HepG2 (cell line): ENCODE data around the gene DPEP1. TPM values are rescaled to one million over a fixed set of nuclear protein-coding genes. Genes with fewer than 3 reads are reported as not detected.

ENCODE experiments used
- ATAC-seq: fragments of 200-7000 bp; cut with Tn5 transposase; 3 replicates; pipeline ENCODE4 v1.9.1; 2020; ENCODE audit warnings: mild to moderate bottlenecking, moderate library complexity
- BruUV-seq: library from RNA; stranded (reverse); fragments of 400-500 nt; replicated peaks from 2 replicates; lab custom pipeline; 2021; lab: Mats Ljungman, UMichigan
- CTCF ChIA-PET: fragments of 300-600 bp; formaldehyde crosslinking; extraction: SDS; loops from one replicate; lab custom pipeline; 2021; ENCODE audit warnings: low total read pairs, inconsistent platforms, low intra/inter-chr PET ratio; lab: Yijun Ruan, JAX
- POLR2A ChIA-PET: fragments of 350-600 bp; sonication (Branson Sonifier 250); formaldehyde crosslinking; loops from one replicate; lab custom pipeline; 2020; ENCODE audit warnings: antibody characterized with exemption, inconsistent platforms; lab: Yijun Ruan, JAX
- DNase-seq: peaks from one replicate; pipeline ENCODE4 v3.0.0-alpha.2; 2015; ENCODE audit warnings: low spot score
- FAIRE-seq: peaks from 3 replicates; lab custom pipeline; 2011; peaks lifted over from hg19 to GRCh38; lab: Jason Lieb, UNC
- H2AFZ ChIP-seq: one replicate; pipeline ENCODE4 v1.6.1; 2011; ENCODE audit warnings: low read length, inconsistent platforms
- H3K27ac ChIP-seq: fragments of 300-600 bp; 3 replicates; pipeline ENCODE4 v1.8.0; 2011; ENCODE audit warnings: mixed run types, mild to moderate bottlenecking, mixed read lengths, low read length, inconsistent platforms; ENCODE audit not compliant: insufficient read depth; ENCODE audit errors: extremely low read length
- H3K27me3 ChIP-seq, 2 experiments: fragments of 200-600 bp in 1 of 2; 2 replicates in 1 of 2; 3 replicates in 1 of 2; pipeline versions ENCODE4 v1.6.0 to v1.8.0; 2011; ENCODE audit warnings: low read length in 2 of 2, mild to moderate bottlenecking in 2 of 2, moderate library complexity in 2 of 2, inconsistent platforms in 1 of 2; ENCODE audit not compliant: insufficient read depth in 2 of 2, control insufficient read depth in 1 of 2
- H3K36me3 ChIP-seq, 2 experiments: fragments of 200-600 bp in 1 of 2; replicated peaks in 1 of 2; 2 replicates in 1 of 2; 3 replicates in 1 of 2; pipeline versions ENCODE4 v1.5.1 to v1.8.0; 2011; ENCODE audit warnings: low read length in 2 of 2, inconsistent platforms in 1 of 2; ENCODE audit not compliant: insufficient read depth in 2 of 2, control insufficient read depth in 1 of 2
- H3K4me1 ChIP-seq: 2 replicates; pipeline ENCODE4 v1.5.1; 2012; ENCODE audit warnings: low read length, inconsistent platforms; ENCODE audit not compliant: insufficient read depth
- H3K4me2 ChIP-seq: 2 replicates; pipeline ENCODE4 v1.6.0; 2011; ENCODE audit warnings: low read depth, low read length, inconsistent platforms
- H3K4me3 ChIP-seq, 3 experiments: fragments of 200-600 bp in 1 of 3; sonication (generic), shearing (Covaris generic) in 1 of 3; replicated peaks in 1 of 3; 2 replicates each; pipeline ENCODE4 v1.5.1; 2011 to 2016; ENCODE audit warnings: low read length in 3 of 3, inconsistent platforms in 2 of 3, low read depth in 2 of 3, mild to moderate bottlenecking in 2 of 3, control low read depth in 1 of 3, mixed read lengths in 1 of 3; ENCODE audit not compliant: insufficient read depth in 1 of 3
- H3K79me2 ChIP-seq: one replicate; pipeline ENCODE4 v1.6.1; 2011; ENCODE audit warnings: low read length, inconsistent platforms; ENCODE audit not compliant: insufficient read depth
- H3K9ac ChIP-seq: 2 replicates; pipeline ENCODE4 v1.6.0; 2011; ENCODE audit warnings: mild to moderate bottlenecking, low read depth, low read length, inconsistent platforms; ENCODE audit not compliant: insufficient read depth
- H3K9me3 ChIP-seq: 2 replicates; pipeline ENCODE4 v1.5.1; 2012; ENCODE audit warnings: mild to moderate bottlenecking, low read length
- H4K20me1 ChIP-seq: 2 replicates; pipeline ENCODE4 v1.6.0; 2011; ENCODE audit warnings: inconsistent platforms, mild to moderate bottlenecking, low read length, moderate library complexity; ENCODE audit not compliant: insufficient read depth
- CCDC6 ChIP-seq: sonication (generic); formaldehyde crosslinking; IDR thresholded peaks from 2 replicates; pipeline ENCODE4 v1.8.1; 2022; ENCODE audit warnings: mild to moderate bottlenecking, missing genetic modification reagents, moderate library complexity
- CREB3 ChIP-seq: sonication (generic); formaldehyde crosslinking; IDR thresholded peaks from 2 replicates; pipeline ENCODE4 v1.5.0; 2020; ENCODE audit warnings: missing genetic modification reagents
- FOXO4 ChIP-seq: sonication (generic); formaldehyde crosslinking; conservative IDR thresholded peaks from 2 replicates; pipeline ENCODE4 v1.8.1; 2023; ENCODE audit warnings: missing genetic modification reagents
- HOXA5 ChIP-seq: sonication (generic); formaldehyde crosslinking; IDR thresholded peaks from 2 replicates; pipeline ENCODE4 v1.4.0; 2020; ENCODE audit warnings: missing genetic modification reagents
- MLLT10 ChIP-seq: sonication (generic); formaldehyde crosslinking; IDR thresholded peaks from 2 replicates; pipeline ENCODE4 v1.4.0; 2020; ENCODE audit warnings: missing genetic modification reagents
- MTF1 ChIP-seq: sonication (generic); formaldehyde crosslinking; IDR thresholded peaks from 2 replicates; pipeline ENCODE4 v1.5.0; 2020; ENCODE audit warnings: missing genetic modification reagents
- PATZ1 ChIP-seq: sonication (generic); formaldehyde crosslinking; IDR thresholded peaks from 2 replicates; pipeline ENCODE4 v1.4.0; 2020; ENCODE audit warnings: missing genetic modification reagents
- POLR2G ChIP-seq: fragments of 200-400 bp; formaldehyde crosslinking; IDR thresholded peaks from 2 replicates; pipeline ENCODE4 v1.6.1; 2018; ENCODE audit warnings: mild to moderate bottlenecking, low read depth, low read length, moderate library complexity
- RNF2 ChIP-seq: fragments of 450-650 bp; conservative IDR thresholded peaks from 2 replicates; pipeline ENCODE4 v1.6.1; 2016; ENCODE audit warnings: low read depth
- SKIL ChIP-seq: sonication (generic); formaldehyde crosslinking; IDR thresholded peaks from 2 replicates; pipeline ENCODE4 v1.8.0; 2022; ENCODE audit warnings: missing genetic modification reagents, mild to moderate bottlenecking, moderate library complexity, borderline replicate concordance
- TRAFD1 ChIP-seq: sonication (generic); formaldehyde crosslinking; IDR thresholded peaks from 2 replicates; pipeline ENCODE4 v1.5.1; 2020; ENCODE audit warnings: missing genetic modification reagents, mild to moderate bottlenecking, borderline replicate concordance
- ZFP36 ChIP-seq: fragments of 150-350 bp; IDR thresholded peaks from 2 replicates; pipeline ENCODE4 v1.6.1; 2018; ENCODE audit warnings: borderline replicate concordance, low read length, low read depth; ENCODE audit not compliant: partially characterized antibody
- ZNF101 ChIP-seq: sonication (generic); formaldehyde crosslinking; IDR thresholded peaks from 2 replicates; pipeline ENCODE4 v1.4.0; 2020; ENCODE audit warnings: mild to moderate bottlenecking, low read depth, missing genetic modification reagents, borderline replicate concordance
- ZNF274 ChIP-seq: sonication (generic); formaldehyde crosslinking; IDR thresholded peaks from 2 replicates; pipeline ENCODE4 v1.5.1; 2020; ENCODE audit warnings: mild to moderate bottlenecking, missing genetic modification reagents
- WGBS: methylation state at CpG from one replicate; pipeline ENCODE4 v1.1.6; 2017; ENCODE audit warnings: low lambda C conversion rate; 5-methylcytosine and 5-hydroxymethylcytosine counted together
- in situ Hi-C: cut with HindIII; loops from 2 replicates; pipeline ENCODE4 v1.10.0; 2017; ENCODE audit warnings: low pct_unique_long_range_greater_than_20kb; ENCODE audit not compliant: extremely low pct_ligation_motif_present
- intact Hi-C: fragments of 100-400 bp; cut with micrococcal nuclease; formaldehyde crosslinking; loops from one replicate; pipeline ENCODE4 v1.10.0; 2022; ENCODE audit not compliant: unreplicated experiment
- polyA plus RNA-seq, 8 experiments: library from polyadenylated mRNA; depleted of rRNA in 3 of 8; stranded (reverse) in 7 of 8; unstranded in 1 of 8; fragments of >200 nt; fragmentation: Illumina TruSeq in 4 of 8; extraction: Trizol in 4 of 8; gene quantifications; 2 replicates each; pipeline versions ENCODE4 v1.2.1 to v1.2.3, GENCODE V29; 2011 to 2016; ENCODE audit warnings: low read depth in 4 of 8, missing spikeins in 1 of 8, mixed read lengths in 1 of 8; ENCODE audit not compliant: insufficient read depth in 1 of 8
- total RNA-seq, 5 experiments: library from RNA; depleted of rRNA; stranded (reverse); fragments of >200 nt; fragmentation: Illumina TruSeq; extraction: Trizol; gene quantifications; 2 replicates each; pipeline ENCODE4 v1.2.3, GENCODE V29; 2016; ENCODE audit warnings: low read depth in 1 of 5

DPEP1 gene
- total and polyA plus RNA-seq, 2 of the 13 experiments (the other 11 are each of a cell fraction or from before 2014, with no cell fraction given): 37.6 to 52.2 TPM

- in situ Hi-C loops (no loop called here), intact Hi-C loops (no loop called here)
- peaks cover 74% of the 10 kb centered on the region for H3K4me1 ChIP-seq
- DNase-seq (peak; percentile 73), FAIRE-seq (peak; percentile 97), ATAC-seq (peak; percentile 26)
- H3K9me3 ChIP-seq: no peaks in the 10 kb centered on the region
- ChIA-PET POLR2A (no interaction called here), CTCF (no interaction called here)
- H3K4me3 ChIP-seq: peak overlapping the region; percentile 22 to 53 (median 24)
- H3K36me3 ChIP-seq: no peaks in the 10 kb centered on the region
- H3K4me2 ChIP-seq: peak overlapping the region; percentile 71
- no peaks in the 10 kb centered on the region for H3K79me2 ChIP-seq
- no peaks in the 10 kb centered on the region for H4K20me1 ChIP-seq
- H3K9ac ChIP-seq: peak overlapping the region; percentile 22; the same call in 1 of the 2 replicates
- H3K27me3 ChIP-seq: peaks cover 0 to 2% of the 10 kb centered on the region in 2 experiments; a peak in 1 of 5 replicates
- BruUV-seq: no TSS peak
- H3K27ac ChIP-seq: peak overlapping the region; percentile 64
- 8% methylated on average over 21 of the region's 21 CpGs for WGBS
- no peak overlapping the region for H2AFZ ChIP-seq
- TF ChIP-seq MLLT10 (CRISPR knock-in tag): no peak
- no peak for TF ChIP-seq ZFP36
- TF ChIP-seq CCDC6 (CRISPR knock-in tag): no peak
- TF ChIP-seq FOXO4 (CRISPR knock-in tag): no peak
- no peak for TF ChIP-seq CREB3 (CRISPR knock-in tag)
- TF ChIP-seq ZNF274 (CRISPR knock-in tag): peak; percentile 39; the same call in 1 of the 2 replicates
- no peak for TF ChIP-seq MTF1 (CRISPR knock-in tag)
- no peak for TF ChIP-seq HOXA5 (CRISPR knock-in tag)
- peak; percentile 39; the same call in 1 of the 2 replicates for TF ChIP-seq SKIL (CRISPR knock-in tag)
- TF ChIP-seq TRAFD1 (CRISPR knock-in tag): no peak
- no peak for TF ChIP-seq RNF2
- no peak for TF ChIP-seq ZNF101 (CRISPR knock-in tag)
- TF ChIP-seq PATZ1 (CRISPR knock-in tag): peak; percentile 88
- TF ChIP-seq POLR2G: no peak
Observed at GRCh38 chr16:89624777-89625761, 11.6 kb downstream of the DPEP1 start.
